ENCODE measurements around the gene PILRA.

The PILRA gene

GRCh38 chr7:100431286-100431735 is 58.0 kb downstream of the PILRA start:
- TF ChIP-seq CTCF (IDR thresholded peaks at IDR 0.05; ENCODE audit: low read depth, low read length), result no peak
- DNase-seq (ENCODE audit: extremely low read depth, low read depth), result no peak

- no peak for DNase-seq (ENCODE audit: extremely low read depth, low read depth)
- TF ChIP-seq CTCF (IDR thresholded peaks at IDR 0.05; ENCODE audit: low read depth, low read length), result no peak
Observed at GRCh38 chr7:100432053-100432452, 58.8 kb downstream of the PILRA start.

- no peak for TF ChIP-seq CTCF (IDR thresholded peaks at IDR 0.05; ENCODE audit: low read depth, low read length)
Observed at GRCh38 chr7:100432621-100433275, 59.5 kb downstream of the PILRA start.

GRCh38 chr7:100433276-100433591 is 59.9 kb downstream of the PILRA start:
- no peak for TF ChIP-seq CTCF (IDR thresholded peaks at IDR 0.05; ENCODE audit: low read depth, low read length)
- no peak for DNase-seq (ENCODE audit: extremely low read depth, low read depth)

More at GRCh38 chr7:100432621-100433275, 59.5 kb downstream of the PILRA start:
- DNase-seq (ENCODE audit: extremely low read depth, low read depth), result no peak

GRCh38 chr7:100433592-100434296 is 60.5 kb downstream of the PILRA start:
- no peak for TF ChIP-seq CTCF (IDR thresholded peaks at IDR 0.05; ENCODE audit: low read depth, low read length)

GRCh38 chr7:100434297-100435144 is 61.2 kb downstream of the PILRA start:
- DNase-seq (ENCODE audit: extremely low read depth, low read depth), result no peak

More at GRCh38 chr7:100433592-100434296, 60.5 kb downstream of the PILRA start:
- no peak for DNase-seq (ENCODE audit: extremely low read depth, low read depth)

More at GRCh38 chr7:100434297-100435144, 61.2 kb downstream of the PILRA start:
- TF ChIP-seq CTCF (IDR thresholded peaks at IDR 0.05; ENCODE audit: low read depth, low read length), result no peak
